Right renal pelvis (tissue), 4 donors: ENCODE results near the gene WBP2. TPM values are rescaled to one million over a fixed set of nuclear protein-coding genes. Genes with fewer than 3 reads are reported as not detected.

Experiments
- DNase-seq, 4 donors: peaks; one replicate each; pipeline ENCODE4 v3.0.0-alpha.2; 2013; ENCODE audit warnings: low read depth in 4 of 4, low spot score in 3 of 4, missing footprints in 1 of 4
- polyA plus RNA-seq, 4 donors: library from polyadenylated mRNA; unstranded; fragments of 120-200 nt; gene quantifications; one replicate each; pipeline ENCODE4 v1.2.1, GENCODE V29; 2013; ENCODE audit not compliant: insufficient read length in 4 of 4

Gene WBP2
- polyA plus RNA-seq, 4 donors: 77.5 to 95.7 (median 83.9) TPM

- DNase-seq: no peak
Measured at GRCh38 chr17:75846692-75847613, 8.2 kb downstream of the WBP2 start.

DNA sequence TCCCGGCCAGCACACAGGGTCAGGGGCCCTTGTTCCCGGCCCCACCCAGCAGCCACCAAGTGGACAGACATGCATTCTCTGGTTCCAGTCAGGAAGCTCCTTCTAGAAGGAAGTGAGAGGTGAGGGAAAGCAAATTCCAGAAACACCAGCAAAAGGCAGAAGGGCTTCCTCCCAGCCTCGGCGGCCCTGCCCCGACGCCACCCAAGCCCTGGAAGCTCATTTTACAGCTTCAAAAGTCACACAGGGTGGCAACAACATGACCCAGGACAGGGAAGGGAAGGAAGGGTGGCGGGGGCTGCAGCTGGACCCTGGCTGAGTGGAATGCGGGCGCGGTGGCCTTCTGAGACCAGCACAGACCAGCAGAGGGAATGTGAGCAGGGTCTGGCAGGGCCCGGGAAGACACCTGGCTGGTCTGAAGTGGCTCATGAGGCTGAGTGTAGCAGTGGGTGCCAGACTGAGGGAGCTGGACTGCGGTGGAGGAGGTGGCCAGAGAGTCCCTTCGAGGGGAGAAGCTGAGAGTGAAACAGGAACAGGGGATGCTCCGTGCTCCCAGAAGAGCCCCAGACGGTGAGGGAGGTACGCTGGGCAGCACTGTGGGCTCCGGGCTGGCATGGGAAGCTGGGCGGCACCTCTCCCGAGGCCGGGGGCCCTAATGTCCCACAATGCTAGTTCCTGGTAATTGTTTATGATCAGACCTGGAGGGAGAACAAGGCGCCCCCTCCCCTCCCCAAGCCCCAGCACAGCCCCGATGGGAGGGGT is 9.0 kb downstream of the WBP2 start:
- no peak for DNase-seq

DNA sequence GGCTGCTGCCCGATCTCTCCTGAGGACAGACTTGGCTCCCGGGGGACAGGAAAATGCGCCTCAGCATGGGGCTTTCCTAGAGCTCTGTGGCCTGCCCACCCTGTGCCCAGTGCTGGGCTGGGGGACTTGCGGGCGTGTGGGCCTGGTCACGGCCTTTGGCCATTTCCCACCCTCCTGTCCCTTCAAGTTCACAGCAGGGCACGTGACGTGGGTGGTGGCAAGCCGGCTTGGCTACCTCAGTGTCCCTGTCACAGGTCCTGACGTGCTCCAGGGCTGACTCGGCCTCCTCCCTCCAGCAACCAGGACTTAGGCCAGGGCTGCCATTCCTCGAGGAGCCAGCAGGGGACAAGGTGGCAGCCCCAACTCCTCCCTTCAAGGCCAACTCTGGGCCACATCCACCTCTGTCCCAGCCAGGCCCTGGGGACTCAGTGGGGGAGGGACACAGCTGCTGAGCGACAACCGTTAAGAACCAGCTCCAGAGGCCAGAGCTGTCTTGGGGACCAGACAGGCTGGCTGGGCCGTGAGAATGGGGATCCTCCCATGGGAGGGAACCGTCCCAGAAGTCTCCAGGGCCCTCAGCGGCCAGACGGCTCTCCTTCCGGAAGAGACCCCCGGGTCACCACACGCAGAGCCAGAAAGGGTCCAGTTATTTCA is 9.9 kb downstream of the WBP2 start:
- no peak for DNase-seq

DNA sequence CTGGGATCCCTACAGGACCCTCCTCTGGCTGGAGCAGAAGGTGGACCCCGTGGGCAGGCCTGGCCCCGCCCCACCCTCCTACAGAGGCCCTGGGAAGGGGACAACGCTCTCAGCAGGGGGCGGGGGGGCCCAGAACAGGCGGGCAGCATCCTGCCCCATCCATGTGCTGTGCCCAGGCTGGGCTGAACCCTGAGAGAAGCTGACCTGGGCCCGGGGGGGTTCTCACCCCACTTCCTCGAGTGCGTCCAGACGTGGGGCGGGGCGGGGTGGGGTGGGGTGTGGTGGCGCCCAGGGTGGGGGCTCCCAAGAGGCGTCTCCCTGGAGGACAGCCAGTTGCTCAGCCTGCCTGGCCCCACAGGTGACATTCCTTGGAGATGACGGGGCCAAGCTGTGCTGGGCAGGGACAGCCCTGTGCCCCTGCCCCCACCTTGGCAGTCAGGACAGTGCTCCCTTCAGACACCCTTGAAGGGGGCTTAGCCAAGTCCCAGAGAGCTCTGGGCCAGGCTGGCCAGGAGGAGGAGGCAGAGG is 10.5 kb downstream of the WBP2 start:
- no peak for DNase-seq

DNA sequence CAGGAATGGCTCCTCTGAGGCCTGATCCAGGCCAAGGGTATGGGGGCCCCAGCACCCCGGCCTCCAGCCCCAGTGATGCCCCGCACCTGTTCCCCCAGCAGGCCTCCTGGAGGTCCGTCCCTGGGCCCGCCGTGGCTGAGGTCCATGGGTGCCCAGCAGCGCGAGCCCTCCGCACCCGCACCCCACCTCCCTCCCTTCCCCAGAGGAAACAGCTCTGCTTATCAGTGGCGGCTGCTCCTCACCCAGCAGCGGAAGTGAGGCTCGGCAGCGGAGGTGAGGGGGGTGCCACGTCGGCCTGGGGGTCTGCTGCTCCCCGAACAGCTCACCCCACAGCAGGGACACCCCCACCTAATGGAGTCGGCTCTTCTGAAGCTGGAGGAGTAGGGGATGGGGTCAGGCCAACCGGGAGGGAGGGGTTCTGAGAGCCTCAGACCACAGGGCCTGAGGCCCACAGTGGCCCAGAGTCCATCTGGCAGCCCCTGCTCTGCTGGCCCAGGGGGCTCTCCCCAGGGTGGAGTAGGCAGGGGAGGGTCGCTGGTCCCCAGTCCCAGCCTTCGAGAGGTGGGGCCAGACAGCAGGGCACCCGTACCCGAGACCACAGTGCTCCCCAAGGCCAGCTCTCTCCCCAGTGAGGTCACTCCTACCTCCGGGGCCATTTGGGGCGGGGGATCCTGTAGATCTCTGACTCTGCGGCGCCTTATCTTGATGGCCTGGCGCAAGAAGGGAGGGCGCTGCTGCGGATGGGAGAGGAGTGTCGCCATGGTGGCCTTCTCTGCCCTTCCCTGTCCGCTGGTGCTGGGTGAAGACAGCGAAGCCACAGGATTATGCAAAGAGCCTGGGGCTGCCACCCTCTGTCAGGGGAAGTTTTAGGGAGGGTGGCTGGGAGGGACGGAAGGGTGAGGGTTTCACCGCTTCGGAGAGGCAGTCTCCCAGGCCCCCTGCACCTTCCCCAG is 11.3 kb downstream of the WBP2 start, which contains the start of gene UNC13D:
Gene UNC13D (minus strand): TSS at position 828 of the 953 bp plus-strand sequence. CDS start 67 bp downstream, at position 761.
- no peak for DNase-seq

- DNase-seq: no peak
Measured at GRCh38 chr17:75842963-75843576, 12.1 kb downstream of the WBP2 start.

- no peak for DNase-seq
Measured at GRCh38 chr17:75842411-75842810, 12.7 kb downstream of the WBP2 start.

DNA sequence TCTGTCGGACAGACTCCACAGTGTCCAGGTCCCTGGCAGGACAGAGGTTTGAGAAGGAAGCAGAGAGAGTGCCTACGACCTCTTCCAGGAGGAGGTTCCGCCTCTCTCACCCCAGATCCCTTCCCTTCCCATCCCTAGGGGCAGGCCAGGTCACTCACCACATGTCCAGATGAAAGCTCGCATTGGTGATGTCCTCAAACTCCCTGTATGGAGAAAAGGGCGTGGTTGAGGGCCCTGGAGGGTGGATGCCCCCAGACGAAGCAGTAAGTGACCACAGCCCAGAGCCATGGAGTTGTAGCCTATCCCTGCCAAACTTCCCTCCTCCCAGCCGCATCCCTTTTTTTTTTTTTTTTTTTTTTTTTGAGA is 14.4 kb downstream of the WBP2 start:
- DNase-seq: no peak

DNA sequence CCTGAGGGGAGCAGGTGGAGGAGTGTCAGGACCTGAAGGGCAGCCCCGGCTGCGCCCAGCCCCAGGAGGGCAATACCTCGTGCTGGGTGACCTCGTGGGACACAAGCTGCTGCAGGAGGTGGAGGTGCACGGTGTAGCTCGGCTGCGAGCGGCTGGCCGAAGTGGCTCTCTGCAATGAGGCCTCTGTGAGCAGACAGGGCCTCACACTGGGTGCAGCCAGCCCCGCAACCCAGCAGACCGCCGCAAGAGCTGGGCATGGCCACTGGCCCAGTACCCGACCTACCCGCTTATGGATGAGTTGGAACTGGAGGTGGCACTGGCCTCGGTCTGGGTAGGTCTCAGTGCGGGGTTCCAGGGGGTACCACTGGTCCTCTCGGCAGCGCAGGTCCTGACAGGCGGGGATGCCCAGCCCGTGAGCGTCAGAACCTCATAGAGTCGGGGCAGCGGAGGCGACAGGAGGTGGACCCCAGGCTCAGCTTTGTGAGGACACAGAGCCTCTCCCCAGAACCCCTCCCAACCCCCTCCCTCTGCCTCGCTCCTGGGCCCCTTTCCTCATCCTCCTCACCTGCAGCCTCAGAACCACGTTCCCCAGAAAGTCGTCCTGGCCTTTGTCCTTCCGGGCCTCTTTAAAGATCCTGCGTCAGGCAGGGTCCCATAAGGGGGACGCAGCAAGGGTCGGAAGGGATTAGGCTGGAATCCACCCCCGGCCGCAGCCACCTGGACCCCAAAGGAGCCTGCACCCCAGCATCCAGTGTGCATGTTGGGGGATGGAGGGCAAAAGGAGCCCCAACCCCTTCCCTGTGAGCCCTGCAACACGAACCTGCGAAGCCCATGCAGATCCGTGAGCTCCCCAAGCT is 15.0 kb downstream of the WBP2 start:
- DNase-seq: no peak

GRCh38 chr17:75838410-75838809 is 16.7 kb downstream of the WBP2 start:
- no peak for DNase-seq

DNA sequence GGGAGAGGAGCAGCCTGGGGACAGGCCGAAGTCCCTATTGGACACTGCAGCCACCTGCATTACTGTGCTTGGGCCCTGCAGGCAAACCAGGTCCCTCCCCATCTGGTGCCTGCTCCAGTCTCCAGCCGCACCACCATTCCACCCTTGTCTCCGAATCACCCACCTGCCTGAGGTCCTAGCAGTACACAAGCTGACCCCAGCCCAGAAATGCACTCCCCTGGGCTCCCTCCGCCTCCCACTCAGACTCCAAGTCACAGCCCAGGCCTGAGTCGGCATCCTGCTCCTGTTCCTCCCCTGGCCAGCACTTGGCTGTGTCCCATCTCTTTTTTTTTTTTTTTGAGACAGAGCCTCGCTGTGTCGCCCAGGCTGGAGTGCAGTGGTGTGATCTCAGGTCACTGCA is 17.2 kb downstream of the WBP2 start:
- DNase-seq: no peak

DNA sequence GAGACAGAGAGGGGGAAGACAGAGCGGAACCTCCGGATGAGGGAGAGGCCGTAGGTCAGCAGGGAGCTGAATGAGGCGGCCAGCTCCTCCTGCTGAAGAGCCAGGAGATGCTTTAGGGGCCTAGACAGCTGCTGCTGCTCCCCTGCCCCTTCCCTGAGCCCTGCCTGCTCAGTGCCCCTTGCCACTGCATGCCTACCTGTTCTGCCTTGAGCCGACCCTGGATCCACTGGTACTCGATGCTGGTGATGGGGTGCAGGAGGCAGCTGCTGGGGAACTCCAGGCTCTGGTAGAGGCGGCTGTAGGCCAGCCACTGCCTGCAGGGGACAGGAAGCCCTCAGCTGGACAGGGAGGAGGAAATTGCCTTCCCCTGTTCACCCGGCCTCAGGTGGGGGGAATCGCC is 18.5 kb downstream of the WBP2 start:
- DNase-seq: no peak

- no peak for DNase-seq
Measured at GRCh38 chr17:75835654-75835987, 19.5 kb downstream of the WBP2 start.

DNA sequence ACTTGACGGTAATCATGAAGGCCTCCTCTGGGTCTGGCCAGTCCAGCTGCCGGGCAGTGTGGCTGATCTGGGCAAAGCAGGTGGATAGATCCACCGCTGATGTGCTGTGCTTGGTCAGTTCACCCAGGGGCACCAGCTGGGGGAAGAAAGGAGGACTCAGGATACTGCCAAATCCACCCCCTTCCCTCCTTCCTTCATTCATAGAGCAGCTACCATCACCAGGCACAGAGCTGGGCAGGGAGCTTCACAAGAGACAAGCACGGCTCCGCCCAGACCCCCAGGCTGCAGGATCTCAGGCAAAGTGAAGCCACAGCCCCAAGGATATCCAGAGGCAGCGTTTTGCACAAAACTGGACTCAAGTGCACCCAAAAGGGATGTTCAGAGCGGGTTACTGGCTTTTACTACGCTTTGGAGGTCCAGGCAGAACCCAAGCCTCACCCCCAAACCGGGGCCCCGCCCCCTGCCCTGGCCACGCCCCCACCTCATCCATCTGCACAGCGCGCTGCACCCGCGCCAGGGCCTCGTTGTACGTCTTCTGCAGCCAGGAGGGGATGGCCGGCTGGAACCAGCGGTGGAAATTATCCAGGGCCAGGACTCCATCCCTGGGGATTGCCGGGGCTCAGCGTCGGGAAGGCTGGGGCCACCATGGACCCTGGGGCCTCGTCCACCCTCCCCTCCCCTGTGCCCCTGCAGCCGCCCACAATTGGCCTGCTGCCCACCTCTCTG is 20.0 kb downstream of the WBP2 start:
- no peak for DNase-seq

GRCh38 chr17:75834279-75834920 is 20.7 kb downstream of the WBP2 start:
- DNase-seq: no peak

- no peak for DNase-seq
Measured at GRCh38 chr17:75832652-75833400, 22.3 kb downstream of the WBP2 start.

- no peak for DNase-seq
Measured at GRCh38 chr17:75832164-75832651, 22.9 kb downstream of the WBP2 start.
